Measurements from ENCODE around the gene DNAH14.
"Not testable (repeated sequence)": the region's sequence is repeated elsewhere in the genome, so short reads cannot be mapped to it uniquely, and the experiment has no call there.

The DNAH14 gene

DNA sequence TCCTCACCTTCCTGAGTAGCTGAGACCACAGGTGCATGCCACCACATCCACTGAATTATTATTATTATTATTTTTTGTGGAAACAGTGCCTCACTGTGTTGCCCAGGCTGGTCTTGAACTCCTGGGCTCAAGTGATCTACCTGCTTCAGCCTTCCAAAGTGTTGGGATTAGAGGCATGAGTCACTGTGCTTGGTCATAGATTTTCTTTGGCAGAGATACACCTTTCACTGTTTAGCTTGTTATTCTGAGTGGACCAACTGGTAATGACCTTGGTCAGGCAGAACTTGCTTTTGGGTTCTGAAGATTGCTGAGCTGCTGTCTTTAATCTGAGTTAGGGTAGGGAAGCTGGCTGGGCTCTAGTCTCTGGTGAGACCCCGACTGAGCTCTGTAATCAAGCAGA lies 66.8 kb downstream of the DNAH14 start:
- no peak for DNase-seq (ENCODE audit: low spot score)

DNA sequence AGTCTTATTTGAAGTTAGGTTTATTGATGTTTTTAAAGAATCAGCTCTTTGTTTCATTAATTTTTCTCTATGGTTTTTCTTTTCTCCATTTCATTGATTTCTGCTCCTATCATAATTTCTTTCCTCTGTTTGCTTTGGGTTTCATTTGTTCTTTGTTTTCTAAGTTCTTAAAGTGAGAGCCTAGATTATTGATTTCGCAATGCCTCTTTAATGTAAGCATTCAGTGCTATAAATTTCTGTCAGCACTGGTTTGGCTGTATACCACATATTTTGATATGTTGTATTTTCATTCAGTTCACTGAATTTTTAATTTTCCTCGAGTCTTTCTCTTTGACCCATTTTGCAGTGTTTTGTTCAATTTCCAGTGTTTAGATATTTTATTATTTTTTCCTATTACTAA lies 68.7 kb downstream of the DNAH14 start:
- no peak for DNase-seq (ENCODE audit: low spot score)

DNA sequence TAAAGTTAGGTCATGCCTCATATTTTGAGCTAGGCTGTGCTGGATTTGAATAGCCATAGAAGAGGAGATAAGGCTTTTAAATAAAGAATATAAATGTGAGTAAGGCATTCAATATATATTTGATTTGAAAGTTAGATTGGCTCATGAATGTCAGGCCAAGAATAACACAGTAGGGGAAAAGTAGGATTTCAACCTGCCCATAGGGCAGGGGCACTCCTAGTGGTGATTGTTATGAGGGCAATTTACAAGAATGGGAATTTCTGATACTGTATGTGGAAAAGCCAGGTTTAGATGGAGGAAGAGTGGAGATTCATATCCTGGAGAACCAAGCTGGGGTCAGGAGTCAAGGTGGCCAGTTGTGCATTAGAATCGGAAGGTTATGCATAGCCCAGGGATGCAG lies 74.9 kb downstream of the DNAH14 start:
- no peak for DNase-seq (ENCODE audit: low spot score)

DNA sequence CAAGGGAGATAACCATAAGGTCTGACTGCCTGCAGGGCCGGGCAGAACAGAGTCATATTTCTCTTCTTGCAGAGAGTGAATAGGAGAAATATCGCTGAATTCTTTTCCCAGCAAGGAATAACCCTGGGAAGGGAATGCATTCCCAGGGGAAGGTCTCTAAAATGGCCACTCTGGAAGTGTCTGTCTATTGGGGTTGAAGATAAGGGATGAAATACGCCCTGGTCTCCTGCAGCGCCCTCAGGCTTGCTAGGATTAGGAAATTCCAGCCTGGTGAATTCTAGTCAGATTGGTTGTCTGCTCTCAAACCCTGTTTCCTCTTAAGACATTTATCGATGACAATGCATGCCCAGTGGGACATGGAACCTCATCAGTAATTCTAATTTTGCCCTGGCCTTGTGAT lies 76.9 kb downstream of the DNAH14 start:
- not testable (repeated sequence) for DNase-seq (ENCODE audit: low spot score)

DNA sequence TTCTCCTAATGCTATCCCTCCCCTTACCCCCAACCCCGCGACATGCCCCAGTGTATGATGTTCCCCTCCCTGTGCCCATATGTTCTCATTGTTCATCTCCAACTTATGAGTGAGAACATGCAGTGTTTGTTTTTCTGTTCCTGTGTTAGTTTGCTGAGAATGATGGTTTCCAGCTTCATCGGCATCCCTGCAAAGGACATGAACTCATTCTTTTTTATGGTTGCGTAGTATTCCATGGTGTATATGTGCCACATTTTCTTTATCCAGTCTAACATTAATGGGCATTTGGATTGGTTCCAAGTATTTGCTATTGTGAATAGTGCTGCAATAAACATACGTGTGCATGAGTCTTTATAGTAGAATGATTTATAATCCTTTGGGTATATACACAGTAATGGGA lies 78.6 kb downstream of the DNAH14 start:
- DNase-seq (ENCODE audit: low spot score): not testable (repeated sequence)

DNA sequence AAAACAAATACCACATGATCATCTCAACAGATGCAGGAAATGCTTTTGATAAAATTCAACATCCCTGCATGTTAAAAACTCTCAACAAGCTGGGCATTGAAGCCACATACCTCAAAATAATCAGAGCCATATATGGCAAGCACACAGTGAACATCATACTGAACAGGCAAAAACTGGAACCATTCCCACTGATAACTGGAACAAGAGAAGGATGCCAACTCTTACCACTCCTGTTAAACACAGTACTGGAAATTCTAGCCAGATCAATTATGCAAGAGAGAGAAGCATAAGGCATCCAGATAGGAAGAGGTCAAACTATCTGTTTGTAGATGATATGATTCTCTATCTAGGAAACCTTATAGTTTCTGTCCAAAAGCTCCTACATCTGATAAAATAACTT lies 91.6 kb downstream of the DNAH14 start:
- no peak for DNase-seq (ENCODE audit: low spot score)

DNA sequence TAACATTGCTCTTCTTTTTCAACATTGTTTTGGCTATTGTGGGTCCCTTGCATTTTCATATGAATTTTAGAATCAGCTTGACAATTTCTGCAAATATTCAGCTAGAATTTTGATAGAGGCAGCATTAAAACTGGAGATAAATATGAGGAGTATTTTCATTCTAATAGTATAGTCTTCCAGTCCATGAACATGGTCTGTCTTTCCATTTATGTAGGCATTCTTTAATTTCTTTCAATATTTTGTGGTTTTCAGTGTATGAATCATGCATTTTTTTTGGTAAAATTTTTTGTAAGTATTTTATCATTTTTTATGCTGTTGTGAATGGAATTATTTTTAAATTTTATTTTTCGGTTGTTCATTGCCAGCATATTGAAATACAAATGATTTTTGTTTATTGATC lies 97.2 kb downstream of the DNAH14 start:
- no peak for DNase-seq (ENCODE audit: low spot score)

DNA sequence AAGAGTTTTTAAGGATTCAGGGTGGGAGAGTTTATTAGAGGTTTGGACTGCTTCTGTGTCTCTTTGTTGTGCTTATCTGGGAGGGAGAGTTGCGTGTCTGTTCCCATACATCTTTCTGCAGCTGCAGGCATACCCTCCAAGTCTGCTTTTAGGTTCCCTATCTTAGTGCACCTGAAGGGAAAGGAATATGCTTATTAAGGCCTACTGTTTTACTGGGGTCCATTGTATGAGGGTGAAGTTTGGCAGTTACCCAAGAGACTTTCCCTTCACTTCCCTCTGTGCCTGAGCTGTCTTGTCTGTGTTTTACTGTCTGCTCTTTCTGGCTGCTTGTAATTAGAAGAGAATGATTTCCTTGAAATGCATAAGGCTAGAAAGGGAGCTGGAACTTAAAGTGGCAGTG lies 107.0 kb downstream of the DNAH14 start:
- DNase-seq (ENCODE audit: low spot score): not testable (repeated sequence)

DNA sequence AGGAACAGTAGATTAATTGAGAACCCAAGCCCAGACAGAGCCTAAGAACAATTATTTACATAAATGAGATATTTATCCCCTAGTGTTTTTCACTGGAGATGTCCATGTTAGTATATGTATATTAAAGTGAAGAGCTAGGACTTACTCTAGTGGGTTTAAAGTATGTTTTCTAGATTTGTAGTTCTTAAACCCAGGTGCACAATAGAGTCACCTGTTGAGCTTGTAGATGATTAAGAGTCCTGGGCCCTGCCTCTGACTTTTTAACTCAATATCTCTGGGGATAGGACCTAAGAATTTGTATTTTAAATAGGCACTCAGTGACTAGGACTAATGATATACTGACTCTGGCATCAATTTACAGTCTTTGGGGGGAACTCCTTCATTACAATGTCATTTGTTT lies 112.8 kb downstream of the DNAH14 start:
- no peak for DNase-seq (ENCODE audit: low spot score)

DNA sequence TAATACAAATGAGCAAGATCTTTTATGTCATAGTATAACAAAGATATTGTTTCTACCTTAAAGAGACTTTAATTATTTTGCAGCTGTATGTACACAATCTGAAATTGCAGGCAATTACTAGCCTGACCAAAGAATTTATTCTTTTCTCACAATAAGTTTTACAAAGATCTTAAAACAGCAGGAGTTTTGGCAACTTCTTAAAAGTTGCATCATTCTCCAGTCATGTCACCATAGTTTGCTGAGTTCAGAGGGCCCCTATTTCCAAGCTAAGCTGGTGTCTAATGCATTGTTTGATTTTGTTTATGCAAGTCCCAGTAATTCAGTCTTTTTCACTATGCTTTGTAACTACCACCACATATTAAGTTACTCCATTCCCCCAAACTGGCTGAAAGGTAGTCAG lies 114.8 kb downstream of the DNAH14 start:
- no peak for DNase-seq (ENCODE audit: low spot score)

DNA sequence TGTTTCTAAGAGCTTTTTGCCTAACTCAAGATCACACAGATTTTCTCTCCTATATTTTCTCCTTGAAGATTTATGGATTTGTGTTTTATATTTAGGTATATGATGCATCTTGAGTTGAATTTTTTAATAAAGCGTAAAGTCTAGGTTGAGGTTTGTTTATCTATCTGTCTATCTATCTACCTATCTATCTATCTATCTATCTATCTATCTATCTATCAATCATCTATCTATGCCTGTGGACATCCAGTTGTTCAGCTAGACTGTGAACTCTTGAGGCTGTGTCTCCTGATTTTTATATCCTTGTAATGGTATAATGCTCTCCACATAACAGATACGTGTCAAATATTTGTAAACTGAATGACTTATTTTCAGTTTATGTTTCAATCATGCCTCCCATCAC lies 120.1 kb downstream of the DNAH14 start:
- no peak for DNase-seq (ENCODE audit: low spot score)

DNA sequence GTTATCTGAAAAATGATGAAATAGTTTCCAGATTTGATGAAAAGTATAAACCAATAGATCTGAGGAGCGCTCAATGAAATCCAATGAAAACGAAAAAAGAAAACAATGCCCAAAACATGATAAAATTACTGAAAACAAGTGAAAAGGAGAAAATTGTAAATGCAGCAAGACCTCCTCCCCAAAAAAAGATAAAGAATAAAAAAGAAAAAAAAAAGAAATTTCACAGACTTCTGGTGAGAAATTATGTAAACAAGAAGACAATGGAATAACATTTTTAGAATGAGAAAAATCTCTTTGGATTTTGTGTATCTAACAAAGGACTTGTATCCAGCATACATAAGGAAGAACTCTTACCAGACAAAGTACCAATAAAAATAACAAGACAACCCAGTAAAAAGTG lies 134.2 kb downstream of the DNAH14 start:
- DNase-seq (ENCODE audit: low spot score): no peak

DNA sequence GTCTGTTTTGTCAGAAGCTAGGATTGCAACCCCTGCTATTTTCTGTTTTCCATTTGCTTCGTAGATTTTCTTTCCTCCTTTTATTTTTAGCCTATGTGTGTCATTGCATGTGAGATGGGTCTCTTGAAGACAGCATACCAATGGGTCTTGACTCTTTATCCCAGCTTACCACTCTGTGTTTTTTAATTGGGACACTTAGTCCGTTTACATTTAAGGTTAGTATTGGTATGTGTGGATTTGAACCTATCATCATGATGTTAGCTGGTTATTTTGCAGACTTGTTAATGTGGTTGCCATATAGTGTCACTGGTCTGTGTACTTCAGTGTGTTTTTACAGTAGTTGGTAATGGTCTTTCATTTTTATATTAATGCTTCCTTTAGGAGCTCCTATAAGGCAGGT lies 141.5 kb downstream of the DNAH14 start:
- no peak for DNase-seq (ENCODE audit: low spot score)

DNA sequence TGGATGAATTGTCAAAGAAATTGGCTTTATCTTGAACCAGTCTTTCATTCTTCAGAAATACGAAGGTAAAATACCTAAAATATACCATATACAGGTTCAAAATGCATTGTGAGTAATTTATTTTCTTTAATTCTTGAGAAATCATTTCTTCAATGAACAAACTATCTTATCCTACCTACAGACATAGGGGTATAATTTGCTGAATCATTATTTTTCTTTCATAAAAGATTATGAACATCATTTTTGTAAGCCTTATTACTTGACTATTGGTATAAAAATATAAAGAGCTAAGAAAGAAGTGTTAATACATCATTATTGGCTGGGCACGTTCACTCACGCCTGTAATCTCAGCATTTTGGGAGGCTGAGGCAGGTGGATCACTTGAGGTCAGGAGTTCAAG lies 167.7 kb downstream of the DNAH14 start:
- DNase-seq (ENCODE audit: low spot score): no peak

DNA sequence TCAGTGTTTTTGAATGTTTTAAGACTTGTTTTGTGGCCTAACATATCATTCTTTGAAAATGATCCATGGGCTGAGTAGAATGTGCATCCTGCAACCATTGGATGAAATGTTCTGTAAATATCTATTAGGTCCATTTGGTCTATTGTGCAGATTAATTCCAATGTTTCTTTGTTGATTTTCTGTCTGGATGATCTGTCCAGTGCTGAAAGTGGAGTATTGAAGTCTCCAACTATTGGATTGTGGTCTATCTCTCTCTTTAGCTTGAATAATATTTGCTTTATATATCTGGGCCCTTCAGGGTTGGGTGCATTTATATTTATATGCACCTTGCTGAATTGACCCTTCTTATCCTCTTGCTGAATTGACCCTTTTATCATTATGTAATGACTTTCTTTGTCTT lies 181.5 kb downstream of the DNAH14 start:
- DNase-seq (ENCODE audit: low spot score): no peak

DNA sequence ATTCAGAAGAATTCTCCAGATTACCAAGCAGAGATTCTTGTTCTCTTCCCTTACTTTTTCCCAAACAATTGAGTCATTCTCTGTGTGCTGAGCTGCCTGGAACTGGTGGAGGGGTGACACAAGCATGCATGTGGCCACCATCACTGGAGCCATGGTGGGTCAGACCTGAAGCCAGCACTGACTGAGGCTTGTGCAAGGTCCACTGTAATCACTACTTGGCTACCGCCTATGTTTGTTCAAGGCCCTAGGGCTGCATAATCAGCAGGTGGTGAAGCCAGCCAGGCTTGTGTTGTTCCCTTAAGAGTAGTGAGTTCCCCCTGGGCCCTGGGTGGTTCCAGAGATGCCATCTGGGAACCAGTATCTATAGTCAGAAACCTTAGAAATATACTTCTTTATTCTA lies 183.8 kb downstream of the DNAH14 start:
- no peak for DNase-seq (ENCODE audit: low spot score)

DNA sequence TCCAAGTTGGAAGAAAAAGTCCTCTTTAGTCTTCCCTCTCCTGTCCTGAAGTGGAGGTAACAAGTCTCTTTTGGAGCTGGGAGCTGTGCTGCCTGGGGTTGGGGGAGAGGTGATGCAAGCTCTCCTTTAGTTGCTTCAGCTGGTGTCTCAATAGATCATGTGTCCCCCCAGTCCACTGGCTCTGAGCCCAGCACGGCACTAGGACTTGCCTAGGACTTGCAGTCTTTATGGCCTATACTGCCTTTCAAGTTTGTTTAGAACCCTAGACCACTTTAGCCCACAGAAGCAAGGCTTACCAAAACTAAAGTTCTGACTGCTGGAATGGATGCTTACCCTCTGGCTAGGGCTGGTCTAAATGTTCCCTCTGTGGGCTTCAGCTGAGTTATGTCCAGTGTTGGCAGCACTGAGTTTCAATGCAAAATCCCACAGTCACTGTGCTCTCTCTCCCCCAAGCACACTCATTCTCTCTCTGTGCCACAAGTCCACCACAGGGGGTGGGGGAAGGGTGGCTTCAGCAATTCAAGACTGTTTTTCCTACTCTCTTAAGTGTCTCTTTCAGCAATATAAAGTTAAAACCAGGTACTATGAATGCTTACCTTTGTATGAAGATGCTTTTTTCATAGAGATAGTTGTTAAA lies 185.0 kb downstream of the DNAH14 start:
- no peak for DNase-seq (ENCODE audit: low spot score)

DNA sequence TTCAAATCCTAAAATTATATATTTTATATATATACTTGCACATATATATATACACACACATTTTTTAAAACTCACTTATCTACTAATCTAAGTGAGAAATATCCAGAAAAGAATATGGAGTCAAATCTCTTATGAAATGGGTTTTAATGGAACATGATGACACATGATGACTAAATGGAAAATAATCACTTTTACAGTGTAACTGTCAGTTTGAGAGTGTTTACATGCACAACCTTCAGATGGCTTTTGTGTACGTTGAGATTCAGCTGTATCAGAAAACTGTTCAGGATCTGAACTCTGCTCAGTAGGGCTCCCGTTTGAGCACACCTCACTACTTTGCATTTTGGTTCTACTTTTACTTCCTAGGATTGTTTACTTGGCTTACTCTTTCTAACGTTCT lies 189.8 kb downstream of the DNAH14 start:
- no peak for DNase-seq (ENCODE audit: low spot score)

DNA sequence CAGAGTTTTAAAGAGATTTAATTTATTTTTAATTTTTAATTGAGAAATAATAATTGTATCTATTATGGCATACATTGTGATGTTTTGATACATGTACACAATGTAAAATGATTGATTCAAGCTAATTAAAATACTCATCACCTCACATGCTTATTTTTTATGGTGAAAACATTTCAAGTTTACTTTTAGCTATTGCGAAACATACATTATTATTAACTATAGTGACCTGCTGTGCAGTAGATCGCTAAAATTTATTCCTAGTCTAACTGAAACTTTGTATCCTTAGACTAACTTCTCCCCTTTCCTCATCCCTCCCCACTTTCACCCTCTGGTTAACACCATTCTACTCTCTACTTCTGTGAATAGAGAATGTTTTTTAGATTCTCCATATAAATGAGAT lies 191.6 kb downstream of the DNAH14 start:
- DNase-seq (ENCODE audit: low spot score): no peak

DNA sequence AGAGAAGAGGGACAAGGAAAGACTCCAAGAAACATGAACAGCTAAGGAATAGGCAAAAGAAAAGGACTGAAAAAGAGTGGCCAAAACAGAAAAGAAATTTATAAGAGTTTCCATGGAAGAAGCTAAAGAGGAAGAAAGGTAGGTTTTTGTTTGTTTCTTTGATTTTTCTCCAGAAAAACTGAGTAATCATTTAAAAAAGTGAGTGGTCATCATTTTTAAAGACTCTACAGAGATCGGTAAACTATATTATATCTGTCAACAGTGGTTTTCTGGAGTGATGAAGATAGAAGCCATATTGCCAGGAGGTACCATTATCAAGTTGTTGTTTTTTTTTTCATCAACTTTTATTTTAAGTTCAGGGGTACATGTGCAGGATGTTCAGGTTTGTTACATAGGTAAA lies 202.4 kb downstream of the DNAH14 start:
- DNase-seq (ENCODE audit: low spot score): no peak

DNA sequence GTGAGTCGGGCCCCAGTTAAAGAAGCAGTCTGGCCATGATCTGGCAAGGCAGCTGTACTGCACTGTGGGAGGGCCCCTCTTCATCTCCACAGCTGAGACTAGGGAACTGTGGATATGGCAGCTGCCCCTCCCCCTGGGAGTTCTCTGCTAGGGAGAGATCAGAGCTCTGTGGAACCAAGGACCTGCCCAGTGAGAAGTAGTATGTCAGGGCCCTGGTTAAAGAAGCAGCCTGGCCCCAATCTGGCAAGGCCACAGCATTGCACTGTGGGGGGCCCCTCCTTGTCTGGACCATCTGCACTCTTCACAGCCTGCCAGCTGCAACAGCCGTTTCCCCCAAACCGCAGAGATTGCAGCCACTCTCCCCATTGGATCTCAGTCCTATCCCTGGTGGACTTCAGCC lies 208.5 kb downstream of the DNAH14 start:
- DNase-seq (ENCODE audit: low spot score): no peak

DNA sequence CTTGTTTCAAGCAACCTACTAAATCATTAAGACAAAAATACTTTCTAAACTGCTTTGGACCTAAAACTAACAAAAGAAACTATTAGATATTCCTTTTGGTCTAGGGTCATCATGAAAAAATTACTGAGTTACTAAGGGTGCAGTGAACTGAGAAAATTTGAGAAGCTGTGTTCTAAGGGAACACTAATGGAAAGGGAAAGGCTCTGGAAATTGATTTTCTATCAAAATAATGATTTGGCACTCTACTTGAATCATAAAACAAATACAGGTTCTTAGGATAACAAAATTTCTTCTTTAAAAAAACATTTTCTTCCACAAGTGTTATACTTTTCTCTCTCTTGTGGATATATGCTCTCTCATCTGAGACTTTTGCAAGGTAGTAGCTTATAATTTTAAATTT lies 213.5 kb downstream of the DNAH14 start:
- no peak for DNase-seq (ENCODE audit: low spot score)

DNA sequence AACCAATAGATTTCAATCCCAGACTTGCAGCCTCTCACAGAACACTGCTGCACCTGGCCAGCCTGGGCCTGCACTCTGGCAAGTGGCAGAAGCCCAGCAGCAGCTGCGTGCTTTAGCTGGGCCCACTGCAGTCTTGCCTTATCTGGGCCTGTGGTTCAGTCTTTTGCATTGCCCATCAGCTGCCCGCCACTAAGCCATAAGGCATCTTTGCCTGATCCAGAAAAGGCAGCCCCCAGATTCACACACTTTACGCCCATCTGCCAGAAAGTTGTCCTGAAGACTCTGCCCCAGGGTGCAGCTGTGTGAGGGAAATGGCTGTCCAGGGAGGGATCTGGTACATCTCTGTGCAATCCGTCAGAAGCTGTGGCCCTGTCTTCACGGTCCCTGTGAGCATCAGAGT lies 217.0 kb downstream of the DNAH14 start:
- no peak for DNase-seq (ENCODE audit: low spot score)

DNA sequence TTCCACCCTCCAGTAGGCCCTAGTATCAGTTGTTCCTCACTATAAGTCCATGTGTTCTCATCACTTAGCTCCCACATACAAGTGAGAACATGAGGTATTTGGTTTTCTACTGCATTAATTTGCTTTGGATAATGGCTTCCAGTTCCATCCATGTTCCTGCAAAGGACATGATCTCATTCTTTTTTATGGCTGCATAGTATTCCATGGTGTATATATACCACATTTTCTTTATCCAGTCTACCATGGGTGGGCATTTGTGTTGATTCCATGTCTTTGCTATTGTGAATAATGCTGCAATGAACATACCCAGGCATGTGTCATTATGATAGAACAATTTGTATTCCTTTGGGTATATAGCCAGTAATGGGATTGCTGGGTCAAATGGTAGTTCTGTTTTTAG lies 218.3 kb downstream of the DNAH14 start:
- DNase-seq (ENCODE audit: low spot score): not testable (repeated sequence)

DNA sequence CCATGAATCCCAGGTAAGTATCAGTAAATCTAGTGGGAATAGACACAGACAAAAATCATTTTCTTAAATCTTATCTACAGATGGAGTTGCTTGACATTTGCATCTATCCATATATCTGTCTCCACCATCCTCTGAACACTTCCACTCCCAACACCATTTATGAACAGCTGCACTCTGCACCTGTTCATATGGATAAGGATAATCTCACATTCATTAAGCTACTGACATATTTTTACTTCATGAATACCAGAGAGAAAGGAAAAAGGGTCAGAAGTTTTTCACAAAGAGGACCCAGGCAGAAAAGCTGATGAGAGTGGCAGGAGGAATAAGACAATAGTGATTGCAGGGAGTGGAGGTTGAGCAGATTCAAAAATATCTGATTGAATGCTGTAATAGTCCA lies 222.6 kb downstream of the DNAH14 start:
- DNase-seq (ENCODE audit: low spot score): no peak

Measured in HuH-7.5 (cell line).